Measurements from ENCODE around the gene TP53RK.

DNA sequence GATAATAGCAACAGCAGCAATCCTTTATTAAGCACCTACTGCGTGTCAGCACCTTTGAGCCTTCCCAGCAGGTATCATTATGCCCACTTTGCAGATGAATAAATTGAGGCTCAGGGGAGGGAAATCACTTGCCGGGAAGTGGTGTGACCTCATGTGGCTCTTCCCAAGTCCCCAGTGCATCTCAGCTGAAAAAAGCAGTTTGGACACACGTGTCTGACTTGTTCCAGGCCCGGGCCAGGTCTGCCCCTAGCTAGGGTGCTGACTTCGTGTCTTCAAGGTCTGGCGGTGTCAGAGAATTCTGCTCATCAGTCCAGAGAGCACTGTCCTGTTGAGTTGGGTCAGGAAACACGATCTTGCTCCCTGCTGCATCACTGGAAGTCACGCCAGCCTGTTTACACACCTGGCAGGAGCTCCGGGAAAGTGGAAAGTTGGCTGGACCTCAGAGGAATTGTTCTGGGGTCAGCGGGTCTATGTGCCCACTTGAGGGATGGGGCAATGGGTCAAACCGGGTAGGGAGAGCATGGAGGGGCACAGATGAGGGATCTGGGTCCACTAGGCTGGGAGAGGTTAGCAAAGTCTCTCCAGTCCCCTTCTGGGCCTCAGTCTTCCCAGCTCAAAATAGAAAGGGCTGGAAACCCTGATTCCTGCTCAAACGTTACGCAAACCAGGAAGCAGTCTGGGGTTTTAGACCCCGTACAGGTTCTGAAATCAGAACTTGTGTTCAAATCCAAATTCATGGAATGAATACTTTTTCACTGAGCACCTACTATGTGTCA lies 48.5 kb downstream of the TP53RK start:
- TF ChIP-seq, protein P1, sequence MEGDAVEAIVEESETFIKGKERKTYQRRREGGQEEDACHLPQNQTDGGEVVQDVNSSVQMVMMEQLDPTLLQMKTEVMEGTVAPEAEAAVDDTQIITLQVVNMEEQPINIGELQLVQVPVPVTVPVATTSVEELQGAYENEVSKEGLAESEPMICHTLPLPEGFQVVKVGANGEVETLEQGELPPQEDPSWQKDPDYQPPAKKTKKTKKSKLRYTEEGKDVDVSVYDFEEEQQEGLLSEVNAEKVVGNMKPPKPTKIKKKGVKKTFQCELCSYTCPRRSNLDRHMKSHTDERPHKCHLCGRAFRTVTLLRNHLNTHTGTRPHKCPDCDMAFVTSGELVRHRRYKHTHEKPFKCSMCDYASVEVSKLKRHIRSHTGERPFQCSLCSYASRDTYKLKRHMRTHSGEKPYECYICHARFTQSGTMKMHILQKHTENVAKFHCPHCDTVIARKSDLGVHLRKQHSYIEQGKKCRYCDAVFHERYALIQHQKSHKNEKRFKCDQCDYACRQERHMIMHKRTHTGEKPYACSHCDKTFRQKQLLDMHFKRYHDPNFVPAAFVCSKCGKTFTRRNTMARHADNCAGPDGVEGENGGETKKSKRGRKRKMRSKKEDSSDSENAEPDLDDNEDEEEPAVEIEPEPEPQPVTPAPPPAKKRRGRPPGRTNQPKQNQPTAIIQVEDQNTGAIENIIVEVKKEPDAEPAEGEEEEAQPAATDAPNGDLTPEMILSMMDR (IDR thresholded peaks at IDR 0.05; ENCODE audit: insufficient read depth, low read length) = no peak
- no peak for TF ChIP-seq SPI1 (IDR thresholded peaks at IDR 0.05; ENCODE audit: borderline replicate concordance, low read depth)
- TF ChIP-seq POLR2AphosphoS5 (IDR thresholded peaks at IDR 0.05; ENCODE audit: low read depth) = no peak
- TF ChIP-seq, protein P2, sequence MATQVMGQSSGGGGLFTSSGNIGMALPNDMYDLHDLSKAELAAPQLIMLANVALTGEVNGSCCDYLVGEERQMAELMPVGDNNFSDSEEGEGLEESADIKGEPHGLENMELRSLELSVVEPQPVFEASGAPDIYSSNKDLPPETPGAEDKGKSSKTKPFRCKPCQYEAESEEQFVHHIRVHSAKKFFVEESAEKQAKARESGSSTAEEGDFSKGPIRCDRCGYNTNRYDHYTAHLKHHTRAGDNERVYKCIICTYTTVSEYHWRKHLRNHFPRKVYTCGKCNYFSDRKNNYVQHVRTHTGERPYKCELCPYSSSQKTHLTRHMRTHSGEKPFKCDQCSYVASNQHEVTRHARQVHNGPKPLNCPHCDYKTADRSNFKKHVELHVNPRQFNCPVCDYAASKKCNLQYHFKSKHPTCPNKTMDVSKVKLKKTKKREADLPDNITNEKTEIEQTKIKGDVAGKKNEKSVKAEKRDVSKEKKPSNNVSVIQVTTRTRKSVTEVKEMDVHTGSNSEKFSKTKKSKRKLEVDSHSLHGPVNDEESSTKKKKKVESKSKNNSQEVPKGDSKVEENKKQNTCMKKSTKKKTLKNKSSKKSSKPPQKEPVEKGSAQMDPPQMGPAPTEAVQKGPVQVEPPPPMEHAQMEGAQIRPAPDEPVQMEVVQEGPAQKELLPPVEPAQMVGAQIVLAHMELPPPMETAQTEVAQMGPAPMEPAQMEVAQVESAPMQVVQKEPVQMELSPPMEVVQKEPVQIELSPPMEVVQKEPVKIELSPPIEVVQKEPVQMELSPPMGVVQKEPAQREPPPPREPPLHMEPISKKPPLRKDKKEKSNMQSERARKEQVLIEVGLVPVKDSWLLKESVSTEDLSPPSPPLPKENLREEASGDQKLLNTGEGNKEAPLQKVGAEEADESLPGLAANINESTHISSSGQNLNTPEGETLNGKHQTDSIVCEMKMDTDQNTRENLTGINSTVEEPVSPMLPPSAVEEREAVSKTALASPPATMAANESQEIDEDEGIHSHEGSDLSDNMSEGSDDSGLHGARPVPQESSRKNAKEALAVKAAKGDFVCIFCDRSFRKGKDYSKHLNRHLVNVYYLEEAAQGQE (IDR thresholded peaks at IDR 0.05; ENCODE audit: insufficient replicate concordance, low read depth) = no peak
